Memory B cell (primary cell): ENCODE measurements around the gene GALP.
A peak's percentile ranks its signal among the peaks of the same experiment; 100 is the strongest.
"Not testable (repeated sequence)": the region's sequence is repeated elsewhere in the genome, so short reads cannot be mapped to it uniquely, and the experiment has no call there.

Experiments used
- ATAC-seq: fragments of 150-1000 bp; cut with Tn5 transposase; 2 replicates; pipeline ENCODE4 v1.10.0; 2021; ENCODE audit warnings: low read depth, mild to moderate bottlenecking, moderate library complexity
- DNase-seq, 2 donors: peaks; one replicate each; pipeline ENCODE4 v3.0.0; 2022; ENCODE audit warnings: low spot score in 2 of 2
- H3K27ac Mint-ChIP-seq: one replicate; pipeline ENCODE4 v1.8.0; 2022; ENCODE audit warnings: mild to moderate bottlenecking, moderate library complexity, mixed read lengths
- H3K27me3 Mint-ChIP-seq: one replicate; pipeline ENCODE4 v1.8.0; 2022; ENCODE audit warnings: mixed read lengths
- H3K36me3 Mint-ChIP-seq: one replicate; pipeline ENCODE4 v1.8.0; 2022; ENCODE audit warnings: mild to moderate bottlenecking, mixed read lengths
- H3K4me1 Mint-ChIP-seq: one replicate; pipeline ENCODE4 v1.8.0; 2022; ENCODE audit warnings: mixed read lengths
- H3K4me3 Mint-ChIP-seq: one replicate; pipeline ENCODE4 v1.8.0; 2022; ENCODE audit warnings: mild to moderate bottlenecking, moderate library complexity, mixed read lengths
- H3K9me3 Mint-ChIP-seq: one replicate; pipeline ENCODE4 v1.8.0; 2022; ENCODE audit warnings: mixed read lengths

GALP gene

DNA sequence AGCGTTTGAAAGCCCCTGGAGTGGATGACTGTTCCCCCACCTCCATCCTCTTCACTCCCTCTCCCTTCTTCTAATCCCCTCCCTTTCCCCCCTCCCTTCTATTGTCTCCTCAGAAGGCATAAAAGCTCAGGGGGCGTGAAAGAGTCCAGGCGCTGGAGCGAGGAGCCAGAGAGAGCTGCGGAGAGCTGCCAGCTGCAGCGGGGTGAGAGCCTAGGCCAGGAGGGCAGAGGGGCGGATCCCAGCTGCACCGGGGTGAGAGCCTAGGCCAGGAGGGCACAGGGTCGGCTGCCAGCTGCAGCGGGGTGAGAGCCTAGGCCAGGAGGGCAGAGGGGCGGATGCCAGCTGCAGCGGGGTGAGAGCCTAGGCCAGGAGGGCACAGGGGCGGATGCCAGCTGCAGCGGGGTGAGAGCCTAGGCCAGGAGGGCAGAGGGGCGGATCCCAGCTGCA lies at the start of gene GALP:
TSS of gene GALP (plus strand) at position 148 of the 447 bp plus-strand sequence. CDS start 1,101 bp downstream, outside the sequence.
- not testable (repeated sequence) for H3K9me3 Mint-ChIP-seq, H3K4me3 Mint-ChIP-seq, DNase-seq, ATAC-seq, H3K27ac Mint-ChIP-seq, H3K4me1 Mint-ChIP-seq, H3K36me3 Mint-ChIP-seq
- peaks cover 13% of the 10 kb centered on the region for H3K27me3 Mint-ChIP-seq

DNA sequence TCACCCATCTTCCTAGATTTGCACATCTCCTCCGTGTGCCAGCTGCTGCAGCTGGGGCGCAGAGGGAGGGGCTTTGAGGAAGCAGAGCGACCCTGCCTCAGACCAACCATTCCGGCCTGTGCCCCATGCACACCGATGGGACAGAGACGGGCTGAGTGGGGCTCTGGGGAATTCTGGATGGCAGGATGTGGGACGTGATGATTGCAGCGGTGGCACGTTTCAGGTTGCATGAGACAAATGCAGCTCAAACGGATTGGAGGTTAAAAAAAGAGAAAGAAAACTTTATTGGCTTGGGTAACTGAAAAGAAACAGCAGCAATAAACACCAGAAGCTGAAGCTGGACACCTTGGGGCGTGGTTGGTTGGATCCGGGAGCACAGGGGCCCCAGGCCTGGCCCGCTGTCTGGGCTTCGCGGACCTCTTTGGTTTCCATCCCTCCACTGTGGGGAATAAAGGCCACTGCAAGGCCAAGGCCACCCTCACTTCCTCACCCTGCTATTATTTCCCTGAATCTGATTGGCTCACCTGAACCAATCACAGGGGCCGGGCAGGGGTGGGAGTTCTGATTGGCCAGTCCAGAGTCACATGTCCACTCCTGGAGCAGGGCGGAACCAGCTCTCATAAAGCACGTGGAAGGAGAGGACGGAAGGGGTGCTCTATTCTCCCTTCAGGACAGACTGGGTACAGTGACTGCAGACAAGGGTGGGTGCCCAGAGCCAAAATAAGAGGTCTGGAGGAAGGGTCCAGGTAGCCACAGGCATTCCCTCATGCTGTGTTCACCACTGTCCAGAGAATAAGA lies 48.6 kb upstream of the GALP start:
- DNase-seq (no peak), ATAC-seq (no peak)
- H3K4me1 Mint-ChIP-seq = no peaks in the 10 kb centered on the region
- no peak overlapping the region for H3K4me3 Mint-ChIP-seq
- no peaks in the 10 kb centered on the region for H3K36me3 Mint-ChIP-seq
- no peak overlapping the region for H3K27ac Mint-ChIP-seq
- H3K27me3 Mint-ChIP-seq = no peaks in the 10 kb centered on the region
- no peaks in the 10 kb centered on the region for H3K9me3 Mint-ChIP-seq

GRCh38 chr19:56130006-56130405 lies 45.8 kb upstream of the GALP start:
- DNase-seq (no peak), ATAC-seq (no peak)
- peaks cover 7% of the 10 kb centered on the region for H3K4me1 Mint-ChIP-seq
- no peak overlapping the region for H3K27ac Mint-ChIP-seq
- no peaks in the 10 kb centered on the region for H3K27me3 Mint-ChIP-seq
- H3K4me3 Mint-ChIP-seq = no peak overlapping the region
- no peaks in the 10 kb centered on the region for H3K36me3 Mint-ChIP-seq
- no peaks in the 10 kb centered on the region for H3K9me3 Mint-ChIP-seq

GRCh38 chr19:56131651-56132050 lies 44.2 kb upstream of the GALP start:
- H3K27me3 Mint-ChIP-seq = no peaks in the 10 kb centered on the region
- no peak overlapping the region for H3K4me3 Mint-ChIP-seq
- H3K36me3 Mint-ChIP-seq = no peaks in the 10 kb centered on the region
- DNase-seq = no peak
- H3K27ac Mint-ChIP-seq = no peak overlapping the region
- ATAC-seq = no peak
- peaks cover 7% of the 10 kb centered on the region for H3K4me1 Mint-ChIP-seq
- H3K9me3 Mint-ChIP-seq = no peaks in the 10 kb centered on the region

- Mint-ChIP-seq H3K9me3 (no peaks in the 10 kb centered on the region), H3K27me3 (no peaks in the 10 kb centered on the region), H3K4me3 (no peak overlapping the region), H3K4me1 (peaks cover 7% of the 10 kb centered on the region), H3K36me3 (no peaks in the 10 kb centered on the region), H3K27ac (no peak overlapping the region)
- ATAC-seq (no peak), DNase-seq (no peak)
Measured at GRCh38 chr19:56132316-56132822, 43.4 kb upstream of the GALP start.

DNA sequence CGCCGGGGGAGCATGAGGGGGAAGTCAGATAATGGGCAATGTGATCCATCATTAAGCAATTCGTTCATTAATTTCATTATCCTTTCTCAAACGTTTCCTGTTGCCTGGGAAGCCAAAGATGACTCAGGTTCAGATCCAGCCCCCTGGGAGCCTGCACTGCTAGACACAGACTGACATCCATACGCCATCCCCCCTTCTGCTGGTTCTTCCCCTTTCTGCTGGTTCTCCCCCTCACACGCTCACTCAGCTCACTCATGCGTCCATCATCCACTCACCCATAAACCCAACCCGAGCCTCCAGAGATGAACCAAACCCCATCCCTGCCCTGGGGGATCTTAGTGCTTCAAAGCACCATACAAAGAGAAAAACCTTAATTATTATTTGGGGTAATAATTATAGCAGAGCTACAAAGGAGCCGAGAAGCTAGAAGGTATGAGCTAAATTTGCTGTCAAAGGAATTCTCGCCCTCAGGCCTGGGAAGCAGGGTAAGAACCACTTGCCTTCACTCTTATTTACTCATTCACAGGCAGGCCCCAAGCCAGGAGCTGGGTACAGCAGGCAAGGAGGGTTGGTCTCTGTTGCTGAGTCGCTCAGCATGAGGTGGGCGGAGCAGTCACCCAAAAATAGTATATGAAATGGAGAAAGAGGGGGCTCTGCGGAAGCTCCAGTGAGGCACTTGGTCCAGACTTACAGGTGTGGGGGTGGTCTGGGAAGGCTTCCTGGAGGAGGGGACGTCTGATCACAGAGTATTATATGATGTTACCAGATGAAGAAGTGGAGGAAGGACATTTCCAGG lies 41.8 kb upstream of the GALP start:
- ATAC-seq = peak; percentile 100
- Mint-ChIP-seq H3K4me3 (peak overlapping the region; percentile 3), H3K9me3 (no peaks in the 10 kb centered on the region), H3K36me3 (no peaks in the 10 kb centered on the region), H3K27ac (peak overlapping the region; percentile 29), H3K4me1 (peaks cover 7% of the 10 kb centered on the region), H3K27me3 (no peaks in the 10 kb centered on the region)
- peak; percentile 37 to 52 for DNase-seq

GRCh38 chr19:56134654-56134921 lies 41.2 kb upstream of the GALP start:
- H3K4me3 Mint-ChIP-seq = no peak overlapping the region
- H3K4me1 Mint-ChIP-seq = peaks cover 7% of the 10 kb centered on the region
- H3K36me3 Mint-ChIP-seq = no peaks in the 10 kb centered on the region
- DNase-seq (no peak), ATAC-seq (no peak)
- H3K27ac Mint-ChIP-seq = peak overlapping the region; percentile 29
- H3K27me3 Mint-ChIP-seq = no peaks in the 10 kb centered on the region
- no peaks in the 10 kb centered on the region for H3K9me3 Mint-ChIP-seq

GRCh38 chr19:56136362-56136761 lies 39.4 kb upstream of the GALP start:
- Mint-ChIP-seq H3K4me3 (no peak overlapping the region), H3K36me3 (no peaks in the 10 kb centered on the region), H3K9me3 (no peaks in the 10 kb centered on the region), H3K27ac (no peak overlapping the region), H3K27me3 (no peaks in the 10 kb centered on the region), H3K4me1 (peaks cover 19% of the 10 kb centered on the region)
- DNase-seq = no peak
- ATAC-seq = no peak

DNA sequence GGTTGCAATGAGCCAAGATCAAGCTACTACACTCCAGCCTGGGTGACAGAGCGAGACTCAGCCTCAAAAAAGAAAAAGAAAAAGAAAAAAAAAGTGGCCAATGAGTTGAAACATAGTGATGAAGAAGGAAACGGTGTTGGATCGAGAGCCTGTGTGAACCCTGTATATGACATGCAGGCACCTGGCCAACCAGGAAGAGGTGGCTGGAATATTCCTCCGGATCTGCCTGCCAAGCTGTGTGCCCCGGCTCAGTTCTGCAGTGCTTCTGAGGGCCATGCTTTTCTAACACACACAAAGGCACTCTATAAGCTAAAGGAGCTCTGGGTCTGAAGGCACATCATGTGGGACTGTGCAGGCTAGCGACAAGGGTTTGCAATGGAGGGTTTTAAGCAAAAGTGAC lies 38.4 kb upstream of the GALP start:
- Mint-ChIP-seq H3K4me1 (peaks cover 24% of the 10 kb centered on the region), H3K27ac (no peak overlapping the region), H3K36me3 (no peaks in the 10 kb centered on the region), H3K9me3 (no peaks in the 10 kb centered on the region), H3K27me3 (no peaks in the 10 kb centered on the region), H3K4me3 (no peak overlapping the region)
- no peak for DNase-seq
- no peak for ATAC-seq

DNA sequence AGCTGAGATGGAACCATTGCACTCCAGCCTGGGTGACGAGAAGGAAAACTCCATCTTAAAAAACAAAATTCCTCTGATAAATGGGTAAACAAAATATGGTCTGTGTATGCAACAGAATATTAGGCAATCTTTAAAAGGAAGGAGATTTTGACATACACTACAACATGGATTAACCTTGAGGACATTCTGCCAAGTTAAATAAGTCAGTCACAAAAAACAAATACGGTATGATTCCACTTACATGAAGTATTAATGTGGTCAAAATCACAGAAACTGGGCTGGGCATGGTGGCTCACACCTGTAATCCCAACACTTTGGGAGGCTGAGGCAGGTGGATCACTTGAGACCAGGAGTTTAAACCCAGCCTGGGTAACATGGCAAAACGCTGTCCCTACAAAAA lies 37.7 kb upstream of the GALP start:
- Mint-ChIP-seq H3K36me3 (no peaks in the 10 kb centered on the region), H3K4me1 (peaks cover 27% of the 10 kb centered on the region), H3K9me3 (no peaks in the 10 kb centered on the region), H3K27me3 (no peaks in the 10 kb centered on the region), H3K4me3 (no peak overlapping the region), H3K27ac (no peak overlapping the region)
- DNase-seq (no peak), ATAC-seq (no peak)

GRCh38 chr19:56139847-56140582 lies 35.8 kb upstream of the GALP start:
- H3K9me3 Mint-ChIP-seq = no peaks in the 10 kb centered on the region
- peaks cover 26% of the 10 kb centered on the region for H3K4me1 Mint-ChIP-seq
- H3K4me3 Mint-ChIP-seq = peak overlapping the region; percentile 92
- H3K36me3 Mint-ChIP-seq = no peaks in the 10 kb centered on the region
- DNase-seq (no peak), ATAC-seq (no peak)
- peak overlapping the region; percentile 91 for H3K27ac Mint-ChIP-seq
- H3K27me3 Mint-ChIP-seq = no peaks in the 10 kb centered on the region

GRCh38 chr19:56140583-56141416 lies 35.0 kb upstream of the GALP start, which contains the start of gene ZNF444:
TSS of gene ZNF444 (plus strand) at chr19:56141287. CDS start at chr19:56146912, 5,625 bp downstream.
- no peaks in the 10 kb centered on the region for H3K9me3 Mint-ChIP-seq
- H3K36me3 Mint-ChIP-seq = no peaks in the 10 kb centered on the region
- peak; percentile 92 to 94 for DNase-seq
- peak within 1 kb of the TSS; percentile 92 for H3K4me3 Mint-ChIP-seq
- ATAC-seq = peak; percentile 91
- peak within 1 kb of the TSS; percentile 91 for H3K27ac Mint-ChIP-seq
- H3K27me3 Mint-ChIP-seq = no peaks in the 10 kb centered on the region
- peaks cover 26% of the 10 kb centered on the region for H3K4me1 Mint-ChIP-seq

DNA sequence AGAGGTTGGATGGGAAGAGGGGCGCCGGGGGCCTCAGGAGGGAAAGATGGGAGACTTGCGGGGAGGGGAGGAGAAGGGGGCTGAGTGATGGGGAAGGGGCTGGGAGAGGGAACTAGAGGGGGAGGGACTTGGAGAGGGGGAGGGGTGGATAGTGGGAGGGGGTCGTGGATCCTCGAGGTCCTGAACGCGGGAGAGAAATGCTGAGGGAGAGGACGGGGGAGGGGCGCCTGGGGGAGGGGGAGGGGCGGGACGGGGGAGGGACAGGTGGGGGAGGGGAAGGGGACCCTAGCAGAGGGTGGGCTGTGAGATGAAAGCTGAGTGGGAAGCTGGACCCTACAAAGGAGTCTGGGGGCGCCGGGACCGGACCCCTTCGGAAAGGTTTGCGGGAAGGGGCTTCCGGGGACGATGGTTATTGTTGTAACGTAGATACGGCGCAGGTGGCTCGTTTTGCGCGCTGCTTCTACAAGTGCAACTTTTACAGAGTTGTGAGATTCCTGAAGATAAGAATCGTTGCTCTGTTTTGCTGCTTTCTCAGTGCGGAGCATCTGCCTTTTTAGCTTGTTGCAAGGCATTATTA lies 34.3 kb upstream of the GALP start:
- H3K9me3 Mint-ChIP-seq = no peaks in the 10 kb centered on the region
- no peaks in the 10 kb centered on the region for H3K36me3 Mint-ChIP-seq
- H3K4me3 Mint-ChIP-seq = peak overlapping the region; percentile 92
- peak overlapping the region; percentile 91 for H3K27ac Mint-ChIP-seq
- peaks cover 26% of the 10 kb centered on the region for H3K4me1 Mint-ChIP-seq
- H3K27me3 Mint-ChIP-seq = no peaks in the 10 kb centered on the region
- ATAC-seq (no peak), DNase-seq (no peak)
